WTC11 (cell line): ENCODE measurements around the gene PPP1R3D.

ENCODE experiments used
- ATF1 ChIP-seq: sonication (generic); formaldehyde crosslinking; IDR thresholded peaks from 2 replicates; pipeline ENCODE4 v1.8.1; 2023; ENCODE audit warnings: mild to moderate bottlenecking, moderate library complexity, missing genetic modification reagents
- CREM ChIP-seq: sonication (generic); formaldehyde crosslinking; IDR thresholded peaks from 2 replicates; pipeline ENCODE4 v1.8.1; 2022; ENCODE audit warnings: mild to moderate bottlenecking, missing genetic modification reagents, moderate library complexity
- ETV6 ChIP-seq: sonication (generic); formaldehyde crosslinking; IDR thresholded peaks from 2 replicates; pipeline ENCODE4 v1.8.1; 2022; ENCODE audit warnings: mild to moderate bottlenecking, missing genetic modification reagents
- KAT7 ChIP-seq: sonication (generic); formaldehyde crosslinking; IDR thresholded peaks from 2 replicates; pipeline ENCODE4 v1.8.1; 2023; ENCODE audit warnings: missing genetic modification reagents, mild to moderate bottlenecking, borderline replicate concordance
- NFYB ChIP-seq: sonication (generic); formaldehyde crosslinking; conservative IDR thresholded peaks from 2 replicates; pipeline ENCODE4 v1.8.0; 2022; ENCODE audit warnings: low read depth, missing genetic modification reagents
- RELA ChIP-seq: sonication (generic); formaldehyde crosslinking; IDR thresholded peaks from 2 replicates; pipeline ENCODE4 v1.8.1; 2022; ENCODE audit warnings: missing genetic modification reagents, mild to moderate bottlenecking, borderline replicate concordance
- TEAD4 ChIP-seq: sonication (generic); formaldehyde crosslinking; IDR thresholded peaks from 2 replicates; pipeline ENCODE4 v1.8.0; 2022; ENCODE audit warnings: mild to moderate bottlenecking, missing genetic modification reagents
- ZNF138 ChIP-seq: sonication (generic); formaldehyde crosslinking; conservative IDR thresholded peaks from 2 replicates; pipeline ENCODE4 v1.8.1; 2022; ENCODE audit warnings: mild to moderate bottlenecking, moderate library complexity, missing genetic modification reagents
- TF ChIP-seq, protein P1 (sequence below): fragments of 200-600 bp; IDR thresholded peaks from 2 replicates; pipeline ENCODE4 v1.8.0; 2022; ENCODE audit warnings: antibody characterized with exemption
- TF ChIP-seq, protein P2 (sequence below): sonication (generic); formaldehyde crosslinking; IDR thresholded peaks from 2 replicates; pipeline ENCODE4 v1.8.0; 2022; ENCODE audit warnings: mild to moderate bottlenecking, missing genetic modification reagents
- TF ChIP-seq, protein P3 (sequence below): sonication (generic); formaldehyde crosslinking; IDR thresholded peaks from 2 replicates; pipeline ENCODE4 v1.8.0; 2022; ENCODE audit warnings: mild to moderate bottlenecking, missing genetic modification reagents
- TF ChIP-seq, protein P4 (sequence below): sonication (generic); formaldehyde crosslinking; IDR thresholded peaks from 2 replicates; pipeline ENCODE4 v1.8.1; 2023; ENCODE audit warnings: mild to moderate bottlenecking, moderate library complexity, missing genetic modification reagents
- TF ChIP-seq, protein P5 (sequence below): sonication (generic); formaldehyde crosslinking; IDR thresholded peaks from 2 replicates; pipeline ENCODE4 v1.8.1; 2023; ENCODE audit warnings: mild to moderate bottlenecking, missing genetic modification reagents, moderate library complexity

DNA sequence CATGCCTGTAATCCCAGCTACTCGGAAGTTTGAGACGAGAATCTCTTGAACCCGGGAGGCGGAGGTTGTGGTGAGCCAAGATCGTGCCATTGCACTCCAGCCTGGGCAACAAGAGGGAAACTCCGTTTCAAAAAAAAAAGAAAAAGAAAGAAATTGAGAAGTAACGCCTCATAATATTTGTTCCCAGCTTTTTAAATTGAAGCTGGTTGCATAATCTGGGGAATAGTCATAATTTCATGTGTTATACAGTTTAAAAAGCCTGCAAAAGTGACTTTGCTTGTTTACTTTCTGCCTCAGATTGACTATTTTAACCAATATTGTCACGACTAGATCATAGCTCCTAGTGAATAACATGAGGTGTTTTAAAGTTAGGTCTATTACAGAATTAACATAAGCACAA lies 7.3 kb upstream of the PPP1R3D start:
- TF ChIP-seq NFYB, result no peak
- TF ChIP-seq CREM (CRISPR knock-in tag), result no peak
- no peak for TF ChIP-seq ATF1 (CRISPR knock-in tag)
- no peak for TF ChIP-seq RELA
- TF ChIP-seq, protein P1, sequence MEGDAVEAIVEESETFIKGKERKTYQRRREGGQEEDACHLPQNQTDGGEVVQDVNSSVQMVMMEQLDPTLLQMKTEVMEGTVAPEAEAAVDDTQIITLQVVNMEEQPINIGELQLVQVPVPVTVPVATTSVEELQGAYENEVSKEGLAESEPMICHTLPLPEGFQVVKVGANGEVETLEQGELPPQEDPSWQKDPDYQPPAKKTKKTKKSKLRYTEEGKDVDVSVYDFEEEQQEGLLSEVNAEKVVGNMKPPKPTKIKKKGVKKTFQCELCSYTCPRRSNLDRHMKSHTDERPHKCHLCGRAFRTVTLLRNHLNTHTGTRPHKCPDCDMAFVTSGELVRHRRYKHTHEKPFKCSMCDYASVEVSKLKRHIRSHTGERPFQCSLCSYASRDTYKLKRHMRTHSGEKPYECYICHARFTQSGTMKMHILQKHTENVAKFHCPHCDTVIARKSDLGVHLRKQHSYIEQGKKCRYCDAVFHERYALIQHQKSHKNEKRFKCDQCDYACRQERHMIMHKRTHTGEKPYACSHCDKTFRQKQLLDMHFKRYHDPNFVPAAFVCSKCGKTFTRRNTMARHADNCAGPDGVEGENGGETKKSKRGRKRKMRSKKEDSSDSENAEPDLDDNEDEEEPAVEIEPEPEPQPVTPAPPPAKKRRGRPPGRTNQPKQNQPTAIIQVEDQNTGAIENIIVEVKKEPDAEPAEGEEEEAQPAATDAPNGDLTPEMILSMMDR, result no peak
- TF ChIP-seq, protein P2, sequence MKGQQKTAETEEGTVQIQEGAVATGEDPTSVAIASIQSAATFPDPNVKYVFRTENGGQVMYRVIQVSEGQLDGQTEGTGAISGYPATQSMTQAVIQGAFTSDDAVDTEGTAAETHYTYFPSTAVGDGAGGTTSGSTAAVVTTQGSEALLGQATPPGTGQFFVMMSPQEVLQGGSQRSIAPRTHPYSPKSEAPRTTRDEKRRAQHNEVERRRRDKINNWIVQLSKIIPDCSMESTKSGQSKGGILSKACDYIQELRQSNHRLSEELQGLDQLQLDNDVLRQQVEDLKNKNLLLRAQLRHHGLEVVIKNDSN, result no peak
- TF ChIP-seq TEAD4 (CRISPR knock-in tag), result no peak
- TF ChIP-seq, protein P3, sequence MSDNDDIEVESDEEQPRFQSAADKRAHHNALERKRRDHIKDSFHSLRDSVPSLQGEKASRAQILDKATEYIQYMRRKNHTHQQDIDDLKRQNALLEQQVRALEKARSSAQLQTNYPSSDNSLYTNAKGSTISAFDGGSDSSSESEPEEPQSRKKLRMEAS (CRISPR knock-in tag), result no peak
- no peak for TF ChIP-seq ZNF138 (CRISPR knock-in tag)
- TF ChIP-seq KAT7 (CRISPR knock-in tag), result no peak
- no peak for TF ChIP-seq ETV6 (CRISPR knock-in tag)
- TF ChIP-seq, protein P4, sequence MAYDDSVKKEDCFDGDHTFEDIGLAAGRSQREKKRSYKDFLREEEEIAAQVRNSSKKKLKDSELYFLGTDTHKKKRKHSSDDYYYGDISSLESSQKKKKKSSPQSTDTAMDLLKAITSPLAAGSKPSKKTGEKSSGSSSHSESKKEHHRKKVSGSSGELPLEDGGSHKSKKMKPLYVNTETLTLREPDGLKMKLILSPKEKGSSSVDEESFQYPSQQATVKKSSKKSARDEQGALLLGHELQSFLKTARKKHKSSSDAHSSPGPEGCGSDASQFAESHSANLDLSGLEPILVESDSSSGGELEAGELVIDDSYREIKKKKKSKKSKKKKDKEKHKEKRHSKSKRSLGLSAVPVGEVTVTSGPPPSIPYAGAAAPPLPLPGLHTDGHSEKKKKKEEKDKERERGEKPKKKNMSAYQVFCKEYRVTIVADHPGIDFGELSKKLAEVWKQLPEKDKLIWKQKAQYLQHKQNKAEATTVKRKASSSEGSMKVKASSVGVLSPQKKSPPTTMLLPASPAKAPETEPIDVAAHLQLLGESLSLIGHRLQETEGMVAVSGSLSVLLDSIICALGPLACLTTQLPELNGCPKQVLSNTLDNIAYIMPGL (CRISPR knock-in tag), result no peak
- TF ChIP-seq, protein P5, sequence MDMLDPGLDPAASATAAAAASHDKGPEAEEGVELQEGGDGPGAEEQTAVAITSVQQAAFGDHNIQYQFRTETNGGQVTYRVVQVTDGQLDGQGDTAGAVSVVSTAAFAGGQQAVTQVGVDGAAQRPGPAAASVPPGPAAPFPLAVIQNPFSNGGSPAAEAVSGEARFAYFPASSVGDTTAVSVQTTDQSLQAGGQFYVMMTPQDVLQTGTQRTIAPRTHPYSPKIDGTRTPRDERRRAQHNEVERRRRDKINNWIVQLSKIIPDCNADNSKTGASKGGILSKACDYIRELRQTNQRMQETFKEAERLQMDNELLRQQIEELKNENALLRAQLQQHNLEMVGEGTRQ (CRISPR knock-in tag), result no peak
